ENCODE measurements around the gene PHPT1.
A peak's percentile ranks its signal among the peaks of the same experiment; 100 is the strongest.

PHPT1 gene

DNA sequence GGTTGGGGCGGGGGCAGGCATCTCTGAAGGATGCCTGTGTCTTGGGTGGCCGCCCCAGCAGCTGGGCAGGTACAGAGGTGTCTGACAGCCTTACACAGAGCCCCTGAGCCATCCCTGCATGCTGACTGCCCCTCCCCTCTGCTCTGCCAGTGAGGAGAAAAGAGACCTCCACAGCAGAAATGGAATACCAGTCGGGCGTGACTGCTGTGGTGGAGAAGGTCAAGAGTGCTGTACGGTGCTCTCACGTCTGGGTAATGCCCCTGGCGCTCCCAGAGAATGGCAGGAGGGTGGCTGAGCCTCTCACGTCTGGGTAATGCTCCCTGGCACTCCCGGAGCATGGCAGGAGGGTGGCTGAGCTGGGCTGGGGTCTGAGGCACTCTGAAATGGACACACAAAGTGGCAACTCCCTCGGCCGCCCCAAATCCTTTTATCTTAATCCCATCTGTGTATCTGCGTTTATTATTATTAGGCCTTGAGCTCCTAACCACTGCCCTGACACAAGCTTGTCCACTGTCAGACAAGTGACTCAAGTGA is 43.9 kb upstream of the PHPT1 start:
- TF ChIP-seq, protein P1, sequence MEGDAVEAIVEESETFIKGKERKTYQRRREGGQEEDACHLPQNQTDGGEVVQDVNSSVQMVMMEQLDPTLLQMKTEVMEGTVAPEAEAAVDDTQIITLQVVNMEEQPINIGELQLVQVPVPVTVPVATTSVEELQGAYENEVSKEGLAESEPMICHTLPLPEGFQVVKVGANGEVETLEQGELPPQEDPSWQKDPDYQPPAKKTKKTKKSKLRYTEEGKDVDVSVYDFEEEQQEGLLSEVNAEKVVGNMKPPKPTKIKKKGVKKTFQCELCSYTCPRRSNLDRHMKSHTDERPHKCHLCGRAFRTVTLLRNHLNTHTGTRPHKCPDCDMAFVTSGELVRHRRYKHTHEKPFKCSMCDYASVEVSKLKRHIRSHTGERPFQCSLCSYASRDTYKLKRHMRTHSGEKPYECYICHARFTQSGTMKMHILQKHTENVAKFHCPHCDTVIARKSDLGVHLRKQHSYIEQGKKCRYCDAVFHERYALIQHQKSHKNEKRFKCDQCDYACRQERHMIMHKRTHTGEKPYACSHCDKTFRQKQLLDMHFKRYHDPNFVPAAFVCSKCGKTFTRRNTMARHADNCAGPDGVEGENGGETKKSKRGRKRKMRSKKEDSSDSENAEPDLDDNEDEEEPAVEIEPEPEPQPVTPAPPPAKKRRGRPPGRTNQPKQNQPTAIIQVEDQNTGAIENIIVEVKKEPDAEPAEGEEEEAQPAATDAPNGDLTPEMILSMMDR (IDR thresholded peaks at IDR 0.05; ENCODE audit: low read depth, low read length), result no peak
- H3K4me3 ChIP-seq (ENCODE audit: low read depth, low read length), result no peak overlapping the region

DNA sequence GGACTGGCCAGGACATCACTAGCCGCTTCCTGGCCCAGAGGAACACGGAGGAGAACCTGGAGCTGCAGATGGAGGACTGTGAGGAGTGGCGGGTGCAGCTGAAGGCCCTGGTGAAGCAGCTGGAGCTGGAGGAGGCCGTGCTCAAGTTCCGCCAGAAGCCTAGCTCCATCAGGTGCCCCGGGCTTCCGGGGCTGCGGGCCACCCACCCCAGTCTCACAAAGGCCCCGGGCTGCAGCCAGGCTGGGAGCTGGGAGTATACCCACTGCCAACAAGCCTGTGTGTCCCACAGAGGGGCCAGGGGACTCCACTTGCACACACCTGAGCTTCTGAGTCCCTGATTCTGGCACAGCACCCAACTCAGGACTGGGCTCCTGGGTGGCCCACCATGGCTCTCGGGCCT is 43.1 kb upstream of the PHPT1 start:
- H3K4me3 ChIP-seq (ENCODE audit: low read depth, low read length), result no peak overlapping the region

DNA sequence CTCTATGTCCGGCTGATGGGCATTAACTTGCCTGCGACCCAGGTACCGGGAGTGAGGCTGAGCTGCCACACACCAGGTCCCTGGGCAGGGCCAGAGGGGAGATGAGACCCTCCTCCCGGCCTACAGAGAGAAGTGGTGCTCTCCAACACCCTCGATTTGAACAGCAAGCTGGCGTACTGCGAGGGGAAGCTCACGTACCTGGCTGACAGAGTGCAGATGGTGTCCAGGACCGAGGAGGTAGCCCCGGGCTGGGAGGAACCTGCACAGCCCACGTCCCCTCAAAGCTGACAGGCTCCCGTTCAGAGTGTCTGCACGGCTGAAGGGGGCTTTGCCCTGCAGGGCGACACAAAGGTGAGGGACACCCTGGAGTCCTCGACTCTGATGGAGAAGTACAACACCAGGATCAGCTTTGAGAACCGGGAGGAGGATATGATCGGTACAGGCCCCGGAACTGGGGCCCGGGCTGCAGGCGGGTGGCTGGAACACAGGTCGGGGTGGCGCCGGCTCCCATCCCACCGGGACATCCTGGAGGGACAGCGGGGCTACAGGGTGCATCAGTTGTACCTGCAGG is 42.5 kb upstream of the PHPT1 start:
- TF ChIP-seq, protein P1 (IDR thresholded peaks at IDR 0.05; ENCODE audit: low read depth, low read length), result no peak
- peak overlapping the region; percentile 85 for H3K4me3 ChIP-seq (ENCODE audit: low read depth, low read length)

More for the DNA sequence above, 43.1 kb upstream of the PHPT1 start:
- TF ChIP-seq, protein P1 (IDR thresholded peaks at IDR 0.05; ENCODE audit: low read depth, low read length), result no peak

DNA sequence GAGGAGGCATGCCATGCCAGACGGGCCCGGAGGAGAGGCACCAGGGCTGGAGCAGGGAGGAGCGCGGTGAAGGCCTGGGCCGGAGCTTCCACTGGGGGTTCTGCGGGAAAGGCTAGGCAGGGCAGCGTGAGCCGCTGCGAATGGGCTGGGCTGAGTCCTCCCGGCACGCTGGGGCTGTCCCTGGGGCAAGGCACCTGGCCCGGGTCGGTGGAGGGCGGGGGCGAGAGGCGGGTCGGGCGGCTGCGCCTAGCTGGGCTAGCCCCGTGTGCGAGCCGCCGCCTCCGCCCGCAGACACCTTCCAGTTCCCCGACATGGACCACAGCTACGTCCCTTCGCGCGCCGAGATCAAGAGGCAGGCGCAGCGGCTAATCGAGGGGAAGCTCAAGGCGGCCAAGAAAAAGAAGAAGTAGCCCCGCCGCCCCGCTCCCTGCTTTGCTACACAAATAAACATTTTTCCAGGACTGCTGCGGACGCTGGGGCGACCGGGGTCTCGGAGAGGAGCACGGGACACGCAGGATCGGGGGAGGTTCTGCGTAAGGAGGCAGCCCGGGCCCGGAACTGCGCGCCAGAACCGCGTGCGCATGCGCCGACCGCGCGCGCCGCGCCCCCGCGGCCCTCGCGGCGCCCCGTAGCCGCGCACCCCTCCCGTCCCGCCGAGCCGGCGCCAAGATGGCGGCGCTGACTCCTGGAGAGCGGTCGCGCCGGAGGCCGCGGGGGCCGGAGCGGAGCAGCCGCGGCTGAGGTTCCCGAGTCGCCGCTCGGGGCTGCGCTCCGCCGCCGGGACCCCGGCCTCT is 41.7 kb upstream of the PHPT1 start, which contains the start of gene RABL6:
TSS of gene RABL6 (plus strand) at position 668 of the 794 bp plus-strand sequence. CDS start 249 bp downstream, outside the sequence.
- peak within 1 kb of the TSS; percentile 85 for H3K4me3 ChIP-seq (ENCODE audit: low read depth, low read length)
- TF ChIP-seq, protein P1 (IDR thresholded peaks at IDR 0.05; ENCODE audit: low read depth, low read length), result no peak

DNA sequence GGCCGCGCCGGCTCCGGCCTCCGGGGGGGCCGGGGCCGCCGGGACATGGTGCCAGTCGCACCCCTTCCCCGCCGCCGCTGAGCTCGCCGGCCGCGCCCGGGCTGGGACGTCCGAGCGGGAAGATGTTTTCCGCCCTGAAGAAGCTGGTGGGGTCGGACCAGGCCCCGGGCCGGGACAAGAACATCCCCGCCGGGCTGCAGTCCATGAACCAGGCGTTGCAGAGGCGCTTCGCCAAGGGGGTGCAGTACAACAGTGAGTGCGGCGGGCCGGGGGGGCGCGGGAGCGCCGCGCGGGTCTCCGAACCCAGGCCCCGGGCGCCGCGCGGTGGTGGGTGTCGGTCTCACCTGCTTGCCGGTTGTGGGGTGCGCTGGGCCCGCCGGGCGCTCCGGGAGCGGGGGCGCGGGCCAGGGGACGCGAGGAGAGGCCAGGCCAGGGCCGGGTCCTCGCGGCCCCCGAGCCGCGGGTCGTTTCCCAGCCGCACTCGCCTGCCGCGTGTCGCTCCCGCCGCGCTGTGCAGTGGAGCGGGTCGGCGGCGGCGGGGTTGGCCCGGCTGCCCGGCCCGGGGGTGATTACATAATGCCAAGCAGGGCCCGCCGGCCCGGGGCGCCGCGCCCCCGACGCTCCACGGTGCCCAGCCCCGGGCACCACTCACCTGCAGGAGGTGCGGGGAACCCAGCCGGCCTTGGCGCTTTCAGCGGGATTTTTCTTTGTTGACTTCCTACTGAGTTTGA is 41.0 kb upstream of the PHPT1 start:
- TF ChIP-seq, protein P1 (IDR thresholded peaks at IDR 0.05; ENCODE audit: low read depth, low read length), result no peak
- peak overlapping the region; percentile 85 for H3K4me3 ChIP-seq (ENCODE audit: low read depth, low read length)

DNA sequence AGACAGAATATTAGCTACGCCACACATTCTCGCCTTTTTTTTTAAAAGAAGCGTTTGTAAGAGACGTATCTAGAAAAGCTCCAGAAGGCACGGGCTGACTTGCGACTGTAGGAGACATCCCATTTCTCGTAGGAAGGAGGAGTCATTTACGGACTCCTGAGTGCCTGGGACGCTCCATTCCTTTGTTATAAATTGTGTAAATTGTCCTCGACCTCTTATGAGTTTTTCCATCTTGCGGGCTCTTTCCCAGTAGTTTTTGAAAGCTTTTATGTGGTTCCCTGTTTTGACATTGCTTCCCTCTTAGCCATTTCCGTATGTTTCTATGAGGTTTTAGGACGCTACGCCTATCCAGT is 40.4 kb upstream of the PHPT1 start:
- peak overlapping the region; percentile 85 for H3K4me3 ChIP-seq (ENCODE audit: low read depth, low read length)
- TF ChIP-seq, protein P1 (IDR thresholded peaks at IDR 0.05; ENCODE audit: low read depth, low read length), result no peak
